ENCODE measurements around the gene FGF23. TPM values are rescaled to one million over a fixed set of nuclear protein-coding genes. Genes with fewer than 3 reads are reported as not detected.

FGF23 gene
- polyA plus RNA-seq, 1 donor from 2014 or later, result not detected

DNA sequence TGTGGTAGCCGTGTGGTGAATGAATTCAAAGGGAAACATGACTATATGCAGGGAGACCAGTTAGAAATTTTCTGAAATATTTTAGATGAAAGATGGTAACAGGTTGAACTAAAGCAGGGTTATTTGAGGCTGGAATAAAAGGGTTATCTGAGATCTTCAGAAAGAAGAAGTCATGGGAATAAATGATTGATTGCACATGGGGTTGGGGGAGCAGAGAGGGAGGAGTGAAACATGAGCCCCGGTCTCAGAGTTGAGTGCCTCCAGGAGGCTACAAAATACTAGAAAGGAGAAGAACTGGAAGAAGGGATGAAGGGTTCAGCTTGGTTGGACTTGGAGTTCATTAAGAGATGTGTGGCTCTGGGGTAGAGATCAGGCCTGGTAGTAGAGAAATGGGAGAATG lies 16.3 kb upstream of the FGF23 start:
- Histone ChIP-seq H3K27me3 (ENCODE audit: insufficient read depth, low read depth, low read length) (no peaks in the 10 kb centered on the region), H4K20me1 (ENCODE audit: insufficient read depth) (no peaks in the 10 kb centered on the region), H2AFZ (ENCODE audit: low read depth, low read length) (no peak overlapping the region), H3K9ac (ENCODE audit: low read length) (no peak overlapping the region), H3K4me3 (ENCODE audit: low read length) (no peak overlapping the region), H3F3A (ENCODE audit: insufficient read depth, low read length, poor library complexity, severe bottlenecking) (no peaks in the 10 kb centered on the region), H3K36me3 (ENCODE audit: insufficient read depth, low read length) (no peaks in the 10 kb centered on the region), H3K27ac (ENCODE audit: low read length) (no peak overlapping the region), H3K79me2 (replicated peaks; ENCODE audit: insufficient read depth, low read length) (no peaks in the 10 kb centered on the region), H3K4me2 (ENCODE audit: low read length) (no peak overlapping the region), H3K9me2 (ENCODE audit: insufficient read depth, low read length) (no peaks in the 10 kb centered on the region), H3K9me3 (ENCODE audit: low read length) (no peaks in the 10 kb centered on the region)
- TF ChIP-seq SMC3 (conservative IDR thresholded peaks at IDR 0.05; ENCODE audit: poor library complexity) (no peak), POLR2AphosphoS5 (IDR thresholded peaks at IDR 0.05) (no peak), EP300 (conservative IDR thresholded peaks at IDR 0.05; ENCODE audit: poor library complexity, severe bottlenecking) (no peak), EZH2 (IDR thresholded peaks at IDR 0.05; ENCODE audit: borderline replicate concordance, insufficient read depth, low read length, poor library complexity, severe bottlenecking) (no peak), RAD21 (conservative IDR thresholded peaks at IDR 0.05) (no peak), TAF1 (IDR thresholded peaks at IDR 0.05; ENCODE audit: low read depth) (no peak), MXI1 (conservative IDR thresholded peaks at IDR 0.05; ENCODE audit: poor library complexity, severe bottlenecking) (no peak)
- TF ChIP-seq, protein P1, sequence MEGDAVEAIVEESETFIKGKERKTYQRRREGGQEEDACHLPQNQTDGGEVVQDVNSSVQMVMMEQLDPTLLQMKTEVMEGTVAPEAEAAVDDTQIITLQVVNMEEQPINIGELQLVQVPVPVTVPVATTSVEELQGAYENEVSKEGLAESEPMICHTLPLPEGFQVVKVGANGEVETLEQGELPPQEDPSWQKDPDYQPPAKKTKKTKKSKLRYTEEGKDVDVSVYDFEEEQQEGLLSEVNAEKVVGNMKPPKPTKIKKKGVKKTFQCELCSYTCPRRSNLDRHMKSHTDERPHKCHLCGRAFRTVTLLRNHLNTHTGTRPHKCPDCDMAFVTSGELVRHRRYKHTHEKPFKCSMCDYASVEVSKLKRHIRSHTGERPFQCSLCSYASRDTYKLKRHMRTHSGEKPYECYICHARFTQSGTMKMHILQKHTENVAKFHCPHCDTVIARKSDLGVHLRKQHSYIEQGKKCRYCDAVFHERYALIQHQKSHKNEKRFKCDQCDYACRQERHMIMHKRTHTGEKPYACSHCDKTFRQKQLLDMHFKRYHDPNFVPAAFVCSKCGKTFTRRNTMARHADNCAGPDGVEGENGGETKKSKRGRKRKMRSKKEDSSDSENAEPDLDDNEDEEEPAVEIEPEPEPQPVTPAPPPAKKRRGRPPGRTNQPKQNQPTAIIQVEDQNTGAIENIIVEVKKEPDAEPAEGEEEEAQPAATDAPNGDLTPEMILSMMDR (IDR thresholded peaks at IDR 0.05; ENCODE audit: poor library complexity, severe bottlenecking), result no peak
- TF ChIP-seq, protein P2, sequence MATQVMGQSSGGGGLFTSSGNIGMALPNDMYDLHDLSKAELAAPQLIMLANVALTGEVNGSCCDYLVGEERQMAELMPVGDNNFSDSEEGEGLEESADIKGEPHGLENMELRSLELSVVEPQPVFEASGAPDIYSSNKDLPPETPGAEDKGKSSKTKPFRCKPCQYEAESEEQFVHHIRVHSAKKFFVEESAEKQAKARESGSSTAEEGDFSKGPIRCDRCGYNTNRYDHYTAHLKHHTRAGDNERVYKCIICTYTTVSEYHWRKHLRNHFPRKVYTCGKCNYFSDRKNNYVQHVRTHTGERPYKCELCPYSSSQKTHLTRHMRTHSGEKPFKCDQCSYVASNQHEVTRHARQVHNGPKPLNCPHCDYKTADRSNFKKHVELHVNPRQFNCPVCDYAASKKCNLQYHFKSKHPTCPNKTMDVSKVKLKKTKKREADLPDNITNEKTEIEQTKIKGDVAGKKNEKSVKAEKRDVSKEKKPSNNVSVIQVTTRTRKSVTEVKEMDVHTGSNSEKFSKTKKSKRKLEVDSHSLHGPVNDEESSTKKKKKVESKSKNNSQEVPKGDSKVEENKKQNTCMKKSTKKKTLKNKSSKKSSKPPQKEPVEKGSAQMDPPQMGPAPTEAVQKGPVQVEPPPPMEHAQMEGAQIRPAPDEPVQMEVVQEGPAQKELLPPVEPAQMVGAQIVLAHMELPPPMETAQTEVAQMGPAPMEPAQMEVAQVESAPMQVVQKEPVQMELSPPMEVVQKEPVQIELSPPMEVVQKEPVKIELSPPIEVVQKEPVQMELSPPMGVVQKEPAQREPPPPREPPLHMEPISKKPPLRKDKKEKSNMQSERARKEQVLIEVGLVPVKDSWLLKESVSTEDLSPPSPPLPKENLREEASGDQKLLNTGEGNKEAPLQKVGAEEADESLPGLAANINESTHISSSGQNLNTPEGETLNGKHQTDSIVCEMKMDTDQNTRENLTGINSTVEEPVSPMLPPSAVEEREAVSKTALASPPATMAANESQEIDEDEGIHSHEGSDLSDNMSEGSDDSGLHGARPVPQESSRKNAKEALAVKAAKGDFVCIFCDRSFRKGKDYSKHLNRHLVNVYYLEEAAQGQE (IDR thresholded peaks at IDR 0.05; ENCODE audit: borderline replicate concordance), result no peak

DNA sequence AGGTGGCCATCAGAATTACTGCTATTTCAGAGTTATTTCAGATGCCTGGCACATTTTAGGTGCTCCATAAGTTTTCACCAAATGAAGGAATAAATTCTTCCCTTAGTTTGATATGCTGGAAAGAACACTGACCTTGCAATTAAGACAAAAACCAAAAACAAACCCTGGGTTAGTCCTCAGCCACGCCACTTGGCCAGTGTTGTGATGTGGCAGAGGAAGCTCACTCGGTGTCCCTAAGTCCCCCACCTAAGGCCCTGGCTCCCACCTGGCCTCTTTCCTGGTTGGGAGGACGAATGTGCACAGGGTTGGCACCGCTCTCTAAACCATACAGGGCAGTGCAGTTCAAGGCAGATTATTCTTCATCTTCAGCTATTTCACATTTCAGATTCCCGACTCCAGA lies 13.7 kb upstream of the FGF23 start:
- Histone ChIP-seq H3K9me2 (ENCODE audit: insufficient read depth, low read length) (no peaks in the 10 kb centered on the region), H3K4me3 (ENCODE audit: low read length) (no peak overlapping the region), H3K9me3 (ENCODE audit: low read length) (no peaks in the 10 kb centered on the region), H4K20me1 (ENCODE audit: insufficient read depth) (no peaks in the 10 kb centered on the region), H3K79me2 (replicated peaks; ENCODE audit: insufficient read depth, low read length) (no peaks in the 10 kb centered on the region), H2AFZ (ENCODE audit: low read depth, low read length) (no peak overlapping the region), H3K9ac (ENCODE audit: low read length) (no peak overlapping the region), H3K27me3 (ENCODE audit: insufficient read depth, low read depth, low read length) (no peaks in the 10 kb centered on the region), H3F3A (ENCODE audit: insufficient read depth, low read length, poor library complexity, severe bottlenecking) (no peaks in the 10 kb centered on the region), H3K4me2 (ENCODE audit: low read length) (no peak overlapping the region), H3K27ac (ENCODE audit: low read length) (no peak overlapping the region), H3K36me3 (ENCODE audit: insufficient read depth, low read length) (no peaks in the 10 kb centered on the region)
- no peak for TF ChIP-seq RAD21 (conservative IDR thresholded peaks at IDR 0.05)
- TF ChIP-seq EP300 (conservative IDR thresholded peaks at IDR 0.05; ENCODE audit: poor library complexity, severe bottlenecking), result no peak
- TF ChIP-seq, protein P2 (IDR thresholded peaks at IDR 0.05; ENCODE audit: borderline replicate concordance), result no peak
- no peak for TF ChIP-seq TAF1 (IDR thresholded peaks at IDR 0.05; ENCODE audit: low read depth)
- TF ChIP-seq MXI1 (conservative IDR thresholded peaks at IDR 0.05; ENCODE audit: poor library complexity, severe bottlenecking), result no peak
- no peak for TF ChIP-seq EZH2 (IDR thresholded peaks at IDR 0.05; ENCODE audit: borderline replicate concordance, insufficient read depth, low read length, poor library complexity, severe bottlenecking)
- no peak for TF ChIP-seq POLR2AphosphoS5 (IDR thresholded peaks at IDR 0.05)
- TF ChIP-seq, protein P1 (IDR thresholded peaks at IDR 0.05; ENCODE audit: poor library complexity, severe bottlenecking), result no peak
- no peak for TF ChIP-seq SMC3 (conservative IDR thresholded peaks at IDR 0.05; ENCODE audit: poor library complexity)

Data from neural cell (in vitro differentiated cells).